GM13976 (cell line): Measurements from ENCODE around the gene RBPJ.

ENCODE experiments used
- DNase-seq: peaks from one replicate; pipeline ENCODE4 v3.0.0; 2012; ENCODE audit warnings: low spot score
- in situ Hi-C: fragments of 300-500 bp; cut with MboI; formaldehyde crosslinking; loops from one replicate; pipeline ENCODE4 v1.12.0; 2022; ENCODE audit warnings: low sequenced_read_pairs, mixed read lengths, inconsistent platforms; ENCODE audit not compliant: unreplicated experiment
- TF ChIP-seq, protein P1 (sequence below): IDR thresholded peaks from 2 replicates; pipeline ENCODE4 v1.5.1; 2012; ENCODE audit warnings: borderline replicate concordance, mild to moderate bottlenecking; ENCODE audit not compliant: insufficient read depth; ENCODE audit errors: extremely low read depth, missing control alignments, control extremely low read depth

Gene RBPJ

DNA sequence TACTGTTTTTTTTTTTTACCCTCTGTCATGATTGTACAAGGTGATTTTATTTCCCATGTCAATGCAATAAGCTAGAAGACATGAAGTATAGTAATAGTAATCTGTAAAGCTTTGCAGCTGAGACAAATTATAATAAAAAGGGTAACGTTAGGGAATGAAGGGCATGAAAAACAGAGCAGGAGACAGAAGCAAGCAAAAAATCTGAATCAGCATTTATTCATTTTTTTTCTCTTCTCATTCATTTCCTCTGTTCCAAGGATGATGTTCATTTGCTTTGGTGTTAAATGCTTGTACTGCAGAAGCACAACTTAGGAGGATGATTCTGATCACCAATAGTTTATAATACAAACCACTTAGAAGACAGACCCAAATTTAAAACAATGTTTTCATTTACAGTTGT lies 105.1 kb downstream of the RBPJ start:
- DNase-seq = no peak
- in situ Hi-C loops = no loop called here
- TF ChIP-seq, protein P1, sequence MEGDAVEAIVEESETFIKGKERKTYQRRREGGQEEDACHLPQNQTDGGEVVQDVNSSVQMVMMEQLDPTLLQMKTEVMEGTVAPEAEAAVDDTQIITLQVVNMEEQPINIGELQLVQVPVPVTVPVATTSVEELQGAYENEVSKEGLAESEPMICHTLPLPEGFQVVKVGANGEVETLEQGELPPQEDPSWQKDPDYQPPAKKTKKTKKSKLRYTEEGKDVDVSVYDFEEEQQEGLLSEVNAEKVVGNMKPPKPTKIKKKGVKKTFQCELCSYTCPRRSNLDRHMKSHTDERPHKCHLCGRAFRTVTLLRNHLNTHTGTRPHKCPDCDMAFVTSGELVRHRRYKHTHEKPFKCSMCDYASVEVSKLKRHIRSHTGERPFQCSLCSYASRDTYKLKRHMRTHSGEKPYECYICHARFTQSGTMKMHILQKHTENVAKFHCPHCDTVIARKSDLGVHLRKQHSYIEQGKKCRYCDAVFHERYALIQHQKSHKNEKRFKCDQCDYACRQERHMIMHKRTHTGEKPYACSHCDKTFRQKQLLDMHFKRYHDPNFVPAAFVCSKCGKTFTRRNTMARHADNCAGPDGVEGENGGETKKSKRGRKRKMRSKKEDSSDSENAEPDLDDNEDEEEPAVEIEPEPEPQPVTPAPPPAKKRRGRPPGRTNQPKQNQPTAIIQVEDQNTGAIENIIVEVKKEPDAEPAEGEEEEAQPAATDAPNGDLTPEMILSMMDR = no peak

- in situ Hi-C loops = no loop called here
- no peak for DNase-seq
- TF ChIP-seq, protein P1 = no peak
Observed at GRCh38 chr4:26426892-26427291, 106.1 kb downstream of the RBPJ start.

DNA sequence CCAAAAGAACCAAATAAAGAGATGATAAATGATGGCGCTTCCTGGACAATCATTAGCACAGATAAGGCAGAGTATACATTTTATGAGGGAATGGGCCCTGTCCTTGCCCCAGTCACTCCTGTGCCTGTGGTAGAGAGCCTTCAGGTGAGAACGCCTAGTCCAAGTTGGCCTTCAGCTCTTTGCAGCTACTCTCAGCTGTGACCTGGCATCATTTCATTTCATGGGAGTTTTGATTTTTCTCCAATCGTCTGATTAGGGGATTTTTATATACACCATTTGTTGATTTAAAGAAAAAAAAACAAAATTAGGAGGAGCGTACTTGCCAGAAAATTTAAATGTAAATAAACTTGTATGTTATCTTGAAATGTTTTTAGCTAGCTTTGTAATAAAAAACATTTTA lies 109.1 kb downstream of the RBPJ start:
- in situ Hi-C loops = no loop called here
- no peak for DNase-seq
- TF ChIP-seq, protein P1 = no peak

DNA sequence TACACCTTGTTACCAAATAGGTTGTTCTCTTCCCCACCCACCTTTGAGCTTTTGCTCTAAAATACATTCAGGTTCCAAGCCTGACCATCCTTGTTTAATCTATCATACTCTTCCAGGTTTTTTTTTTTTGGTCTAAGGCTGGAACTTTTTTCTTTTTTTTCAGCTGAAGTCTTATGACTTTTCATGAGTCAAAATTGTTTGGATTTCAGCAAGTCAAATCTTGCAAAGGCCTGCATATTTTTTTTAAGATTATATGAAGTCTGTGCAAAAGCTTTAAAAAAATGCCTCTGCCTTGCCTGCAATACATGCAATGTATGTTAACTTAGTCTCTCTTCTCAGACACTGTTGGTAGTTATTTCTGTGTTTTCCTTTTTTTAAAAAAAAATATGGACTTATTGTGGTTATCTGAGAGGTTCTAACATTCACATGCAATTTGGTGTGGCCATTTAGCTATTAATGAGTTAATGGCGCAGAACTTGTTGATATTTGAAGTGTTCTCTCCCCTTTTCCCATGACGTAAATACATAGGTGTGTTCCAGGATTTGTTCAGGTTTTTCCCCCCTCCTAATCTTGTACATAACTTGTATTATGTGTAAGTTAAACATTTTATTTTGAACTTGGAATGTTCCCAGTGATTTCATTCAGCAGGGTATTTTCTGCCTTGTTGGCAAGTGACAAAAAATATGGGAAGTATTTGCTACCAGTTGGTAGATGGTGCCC lies 110.8 kb downstream of the RBPJ start:
- in situ Hi-C loops = no loop called here
- no peak for DNase-seq
- TF ChIP-seq, protein P1 = no peak

DNA sequence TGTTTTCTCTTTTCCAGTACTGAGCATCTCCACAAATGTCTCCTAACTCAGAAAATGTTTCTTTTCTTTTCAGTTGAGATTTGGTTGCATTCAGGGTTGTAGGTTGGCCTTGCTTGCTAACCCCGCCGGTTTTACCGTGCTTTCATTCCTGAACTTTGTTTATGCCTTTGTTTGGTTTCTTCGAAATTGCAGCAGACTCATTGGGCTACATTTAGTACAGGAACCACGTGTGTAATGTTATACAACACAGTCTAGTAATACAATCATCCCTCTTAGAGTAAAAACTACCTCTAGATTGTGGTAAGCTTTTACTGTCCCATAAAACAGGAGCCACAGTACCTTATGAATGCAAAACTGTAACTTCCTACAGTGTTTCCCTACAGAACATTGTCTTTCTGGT lies 111.6 kb downstream of the RBPJ start:
- in situ Hi-C loops = no loop called here
- DNase-seq = no peak
- TF ChIP-seq, protein P1 = no peak

DNA sequence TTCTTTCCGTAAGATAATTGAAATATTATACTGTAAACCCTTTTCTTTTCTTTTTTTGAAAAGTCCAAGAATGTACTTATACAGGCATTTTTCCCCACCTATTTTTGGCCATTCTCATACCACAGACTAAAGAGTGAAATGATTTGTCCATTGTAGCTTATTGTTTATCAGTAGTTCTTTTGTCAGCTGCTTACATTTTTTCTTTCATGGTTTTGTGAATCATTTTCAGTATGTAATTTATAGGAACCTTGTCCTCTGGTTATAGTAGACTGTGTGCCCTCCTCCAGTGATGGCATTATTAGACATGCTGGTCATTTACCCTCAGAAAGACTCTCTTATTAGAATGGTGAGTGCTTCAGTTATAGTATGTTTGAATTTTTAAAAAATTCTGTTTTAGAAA lies 112.7 kb downstream of the RBPJ start:
- in situ Hi-C loops = no loop called here
- DNase-seq = no peak
- TF ChIP-seq, protein P1 = no peak
